ACC112 (cell line): ENCODE measurements around the gene FBXO28.

Source experiments
- H2AFZ ChIP-seq: fragments of 200-600 bp; sonication (generic); one replicate; pipeline ENCODE4 v1.6.0; 2017; ENCODE audit warnings: antibody characterized with exemption, low read length; ENCODE audit not compliant: unreplicated experiment
- H3K27ac ChIP-seq: fragments of 200-600 bp; sonication (generic); 2 replicates; pipeline ENCODE4 v1.5.1; 2014; ENCODE audit warnings: low read depth, mild to moderate bottlenecking, antibody characterized with exemption, low read length, moderate library complexity
- H3K27me3 ChIP-seq: fragments of 200-600 bp; sonication (generic); 2 replicates; pipeline ENCODE4 v1.6.1; 2014; ENCODE audit warnings: mild to moderate bottlenecking, antibody characterized with exemption, low read length, moderate library complexity, mixed read lengths; ENCODE audit not compliant: insufficient read depth
- H3K36me3 ChIP-seq: fragments of 200-600 bp; sonication (generic); 2 replicates; pipeline ENCODE4 v1.6.1; 2016; ENCODE audit warnings: mild to moderate bottlenecking, antibody characterized with exemption, low read length, moderate library complexity, mixed read lengths; ENCODE audit not compliant: insufficient read depth
- H3K4me1 ChIP-seq: fragments of 200-600 bp; sonication (generic); one replicate; pipeline ENCODE4 v1.6.1; 2016; ENCODE audit warnings: low read length, mixed read lengths; ENCODE audit not compliant: insufficient read depth, unreplicated experiment, control insufficient read depth
- H3K4me3 ChIP-seq: fragments of 200-600 bp; sonication (generic); 2 replicates; pipeline ENCODE4 v1.5.1; 2014; ENCODE audit warnings: mild to moderate bottlenecking, low read depth, low read length
- H3K79me2 ChIP-seq: fragments of 200-600 bp; sonication (generic); one replicate; pipeline ENCODE4 v1.6.0; 2016; ENCODE audit warnings: low read length; ENCODE audit not compliant: control insufficient read depth, unreplicated experiment, insufficient read depth

Gene FBXO28

DNA sequence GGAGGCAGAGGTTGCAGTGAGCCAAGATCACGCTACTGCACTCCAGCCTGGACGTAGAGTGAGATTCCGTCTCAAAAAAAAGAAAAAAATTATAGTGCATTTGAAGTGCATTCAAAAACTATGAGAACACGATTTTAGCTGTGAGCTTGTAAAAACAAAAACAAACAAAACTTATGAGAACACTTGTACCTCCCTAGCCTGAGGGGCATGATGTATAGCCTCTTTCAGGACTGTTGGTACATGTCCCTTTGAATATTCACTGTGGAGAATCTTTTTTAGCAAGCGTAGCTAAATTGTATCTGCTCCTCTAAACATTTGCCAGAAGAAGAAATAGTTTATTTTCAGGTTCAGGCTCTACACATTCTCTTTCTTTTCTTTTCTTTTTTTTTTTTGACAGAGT, 59.6 kb downstream of the FBXO28 start:
- no peaks in the 10 kb centered on the region for H3K79me2 ChIP-seq

DNA sequence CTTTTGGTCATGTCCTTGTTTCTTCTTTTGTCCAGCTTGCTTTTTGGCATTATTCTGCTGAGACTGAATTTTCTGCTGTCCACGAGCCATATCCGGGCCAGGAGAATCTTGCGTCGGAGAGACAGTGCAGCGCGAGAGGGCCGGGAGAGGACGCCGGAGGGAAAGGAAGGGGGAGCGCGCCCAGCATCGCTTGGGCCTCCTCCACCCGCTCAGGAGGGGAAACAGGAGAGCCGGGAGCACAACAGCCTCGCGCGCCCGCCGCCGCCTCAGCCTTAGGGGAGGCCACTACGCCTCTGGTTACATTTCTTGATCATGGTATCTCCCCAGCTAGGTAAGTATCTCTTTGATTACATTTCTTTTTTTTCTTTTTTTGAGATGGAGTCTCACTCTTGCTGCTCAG, 61.7 kb downstream of the FBXO28 start:
- Histone ChIP-seq H3K4me1 (no peaks in the 10 kb centered on the region), H3K27me3 (no peaks in the 10 kb centered on the region), H3K36me3 (no peaks in the 10 kb centered on the region), H2AFZ (peak overlapping the region; percentile 16), H3K4me3 (no peak overlapping the region), H3K79me2 (no peaks in the 10 kb centered on the region), H3K27ac (no peak overlapping the region)

More for the DNA sequence above, 59.6 kb downstream of the FBXO28 start:
- Histone ChIP-seq H3K4me1 (peaks cover 12% of the 10 kb centered on the region), H3K27ac (no peak overlapping the region), H3K27me3 (no peaks in the 10 kb centered on the region), H3K4me3 (no peak overlapping the region), H2AFZ (no peak overlapping the region), H3K36me3 (no peaks in the 10 kb centered on the region)

DNA sequence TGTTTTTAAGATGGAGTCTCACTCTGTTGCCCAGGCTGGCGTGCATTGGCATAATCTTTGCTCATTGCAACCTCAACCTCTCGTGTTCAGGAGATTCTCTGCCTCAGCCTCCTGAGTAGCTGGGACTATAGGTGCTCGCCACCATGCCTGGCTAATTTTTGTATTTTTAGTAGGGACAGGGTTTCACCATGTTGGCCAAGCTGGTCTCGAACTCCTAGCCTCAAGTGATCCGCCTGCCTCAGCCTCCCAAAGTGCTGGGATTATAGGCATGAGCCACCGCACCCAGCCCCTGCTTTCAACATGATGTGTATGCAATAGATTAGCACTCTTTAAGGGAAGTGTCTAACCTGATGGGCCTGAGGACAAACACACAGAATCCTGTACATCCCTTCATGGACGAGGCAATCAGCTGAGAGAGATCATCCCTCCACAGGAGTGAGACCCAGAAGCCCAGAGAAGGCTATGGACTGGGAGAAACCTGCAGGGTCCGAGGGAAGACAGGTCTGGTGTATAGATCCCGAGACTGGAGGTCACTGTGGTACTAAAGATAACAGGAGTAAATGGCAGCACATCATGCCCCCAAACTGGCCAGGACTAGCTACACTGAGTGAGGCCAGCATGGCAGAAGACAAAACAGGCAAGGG, 63.6 kb downstream of the FBXO28 start:
- Histone ChIP-seq H3K4me3 (no peak overlapping the region), H3K79me2 (peaks cover 2% of the 10 kb centered on the region), H3K4me1 (peaks cover 4% of the 10 kb centered on the region), H2AFZ (no peak overlapping the region), H3K27me3 (no peaks in the 10 kb centered on the region), H3K36me3 (no peaks in the 10 kb centered on the region), H3K27ac (no peak overlapping the region)

GRCh38 chr1:224178894-224179293, 65.0 kb downstream of the FBXO28 start:
- no peak overlapping the region for H2AFZ ChIP-seq
- peaks cover 5% of the 10 kb centered on the region for H3K4me1 ChIP-seq
- H3K27me3 ChIP-seq = no peaks in the 10 kb centered on the region
- H3K79me2 ChIP-seq = peaks cover 9% of the 10 kb centered on the region
- H3K36me3 ChIP-seq = no peaks in the 10 kb centered on the region
- no peak overlapping the region for H3K27ac ChIP-seq
- H3K4me3 ChIP-seq = no peak overlapping the region

GRCh38 chr1:224180783-224181452, 67.0 kb downstream of the FBXO28 start:
- Histone ChIP-seq H3K4me1 (peaks cover 16% of the 10 kb centered on the region), H3K27ac (no peak overlapping the region), H3K79me2 (peaks cover 30% of the 10 kb centered on the region), H3K36me3 (no peaks in the 10 kb centered on the region; the same call in 1 of the 2 replicates), H3K4me3 (no peak overlapping the region), H3K27me3 (no peaks in the 10 kb centered on the region), H2AFZ (no peak overlapping the region)

DNA sequence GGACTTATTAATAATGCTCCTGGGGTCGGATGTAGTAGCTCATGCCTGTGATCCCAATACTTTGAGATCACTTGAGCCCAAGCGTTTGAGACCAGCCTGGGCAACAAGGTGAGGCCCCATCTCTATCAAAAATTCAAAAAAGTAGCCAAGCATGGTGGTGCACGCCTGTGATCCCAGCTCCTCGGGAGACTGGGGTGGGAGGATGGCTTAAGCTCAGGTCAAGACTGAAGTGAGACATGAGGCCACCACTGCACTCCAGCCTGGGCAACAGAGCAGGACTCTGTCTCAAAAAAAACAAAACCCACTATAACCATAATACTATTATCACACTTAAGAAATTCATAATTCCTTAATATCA, 67.5 kb downstream of the FBXO28 start:
- H2AFZ ChIP-seq = no peak overlapping the region
- no peak overlapping the region for H3K4me3 ChIP-seq
- H3K27ac ChIP-seq = no peak overlapping the region
- H3K79me2 ChIP-seq = peaks cover 35% of the 10 kb centered on the region
- H3K27me3 ChIP-seq = no peaks in the 10 kb centered on the region
- H3K4me1 ChIP-seq = peaks cover 17% of the 10 kb centered on the region
- no peaks in the 10 kb centered on the region; the same call in 1 of the 2 replicates for H3K36me3 ChIP-seq

GRCh38 chr1:224182057-224182865, 68.3 kb downstream of the FBXO28 start:
- Histone ChIP-seq H3K27ac (peak overlapping the region; percentile 42), H2AFZ (peak overlapping the region; percentile 87), H3K27me3 (no peaks in the 10 kb centered on the region), H3K4me3 (peak overlapping the region; percentile 87), H3K36me3 (no peaks in the 10 kb centered on the region; the same call in 1 of the 2 replicates), H3K4me1 (peaks cover 17% of the 10 kb centered on the region), H3K79me2 (peaks cover 43% of the 10 kb centered on the region)

DNA sequence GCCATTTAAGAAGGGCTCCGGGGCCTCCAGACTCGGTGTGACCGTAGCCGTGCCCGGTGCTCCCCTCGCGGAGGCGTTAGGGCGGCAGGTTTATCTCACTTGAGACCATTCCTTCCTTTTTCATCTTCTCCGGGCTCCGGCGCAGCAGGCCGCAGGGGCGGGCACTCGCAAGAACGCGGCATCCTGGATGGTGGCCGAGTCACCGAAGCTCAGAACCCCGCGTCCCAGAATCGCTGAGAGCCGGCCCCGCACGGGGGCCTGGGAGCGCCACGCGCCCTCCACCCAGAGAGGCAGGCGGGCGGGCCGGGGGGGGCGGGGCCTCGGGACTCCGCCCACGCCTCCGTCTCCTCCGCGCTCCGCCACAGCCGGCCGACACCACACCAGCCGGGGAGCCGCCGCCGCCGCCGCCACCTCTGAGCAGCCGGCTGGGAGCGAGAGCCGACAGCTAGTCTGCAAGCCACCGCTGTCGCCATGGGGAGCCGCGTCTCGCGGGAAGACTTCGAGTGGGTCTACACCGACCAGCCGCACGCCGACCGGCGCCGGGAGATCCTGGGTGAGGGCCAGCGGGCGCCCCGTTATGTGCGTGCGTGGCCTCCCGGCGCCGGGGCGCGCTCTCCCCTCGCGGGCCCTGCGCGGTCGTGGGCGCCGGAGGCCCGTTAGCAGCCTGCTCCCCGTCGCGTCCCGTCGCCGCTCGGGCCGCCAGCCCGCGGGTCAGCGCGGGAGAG, 69.1 kb downstream of the FBXO28 start, which contains the start of gene DEGS1:
Gene DEGS1 (plus strand): TSS at position 375 of the 725 bp plus-strand sequence. CDS start 97 bp downstream, at position 472.
- H3K4me3 ChIP-seq = peak within 1 kb of the TSS; percentile 87
- H3K36me3 ChIP-seq = no peaks in the 10 kb centered on the region; the same call in 1 of the 2 replicates
- H3K27me3 ChIP-seq = no peaks in the 10 kb centered on the region
- peaks cover 51% of the 10 kb centered on the region for H3K79me2 ChIP-seq
- H3K4me1 ChIP-seq = peaks cover 17% of the 10 kb centered on the region
- H3K27ac ChIP-seq = peak within 1 kb of the TSS; percentile 76
- peak within 1 kb of the TSS; percentile 87 for H2AFZ ChIP-seq

- Histone ChIP-seq H2AFZ (peak overlapping the region; percentile 62), H3K27me3 (no peaks in the 10 kb centered on the region), H3K36me3 (peaks cover 5% of the 10 kb centered on the region), H3K27ac (peak overlapping the region; percentile 76), H3K79me2 (peaks cover 57% of the 10 kb centered on the region), H3K4me1 (peaks cover 17% of the 10 kb centered on the region), H3K4me3 (peak overlapping the region; percentile 87)
These were observed 69.8 kb downstream of the FBXO28 start for GRCh38 chr1:224183591-224184312.

- Histone ChIP-seq H2AFZ (no peak overlapping the region), H3K27ac (no peak overlapping the region), H3K4me1 (peaks cover 17% of the 10 kb centered on the region), H3K4me3 (peak overlapping the region; percentile 87), H3K27me3 (no peaks in the 10 kb centered on the region), H3K79me2 (peaks cover 72% of the 10 kb centered on the region), H3K36me3 (peaks cover 16% of the 10 kb centered on the region)
These were observed 71.3 kb downstream of the FBXO28 start for GRCh38 chr1:224185208-224185607.
